Liver (tissue), 9 donors: Measurements from ENCODE around the gene LRWD1. TPM values are rescaled to one million over a fixed set of nuclear protein-coding genes. Genes with fewer than 3 reads are reported as not detected.

Source experiments
- DNase-seq: peaks from one replicate; pipeline ENCODE4 v3.0.0-alpha.2; 2017; ENCODE audit warnings: low spot score
- H3K27ac ChIP-seq, 2 donors: one replicate each; pipeline ENCODE4 v1.7.0; 2013; ENCODE audit warnings: inconsistent platforms in 2 of 2, low read length in 2 of 2, control low read depth in 1 of 2, low read depth in 1 of 2, mild to moderate bottlenecking in 1 of 2
- H3K27me3 ChIP-seq, 4 donors: one replicate each; pipeline versions ENCODE4 v1.6.1 to v1.7.0; 2013; ENCODE audit warnings: low read length in 3 of 4, inconsistent platforms in 1 of 4, mild to moderate bottlenecking in 1 of 4, moderate library complexity in 1 of 4; ENCODE audit not compliant: control insufficient read depth in 4 of 4, insufficient read depth in 4 of 4
- H3K36me3 ChIP-seq, 4 donors: one replicate each; pipeline versions ENCODE4 v1.6.1 to v1.7.0; 2013; ENCODE audit warnings: low read length in 3 of 4, mild to moderate bottlenecking in 3 of 4, low read depth in 1 of 4, moderate library complexity in 1 of 4; ENCODE audit not compliant: control insufficient read depth in 4 of 4, insufficient read depth in 3 of 4
- H3K4me1 ChIP-seq, 4 donors: one replicate each; pipeline versions ENCODE4 v1.6.1 to v1.7.0; 2013; ENCODE audit warnings: low read length in 3 of 4, mild to moderate bottlenecking in 3 of 4, moderate library complexity in 1 of 4; ENCODE audit not compliant: control insufficient read depth in 4 of 4, insufficient read depth in 4 of 4
- H3K4me3 ChIP-seq, 3 donors: one replicate each; pipeline versions ENCODE4 v1.6.1 to v1.7.0; 2013; ENCODE audit warnings: low read length in 3 of 3, control low read depth in 1 of 3, low read depth in 1 of 3, mild to moderate bottlenecking in 1 of 3
- H3K9ac ChIP-seq, 2 donors: one replicate each; pipeline ENCODE4 v1.7.0; 2013; ENCODE audit warnings: low read length in 2 of 2, mild to moderate bottlenecking in 2 of 2, moderate library complexity in 2 of 2, control low read depth in 1 of 2, low read depth in 1 of 2
- H3K9me3 ChIP-seq, 4 donors: one replicate each; pipeline versions ENCODE4 v1.6.1 to v1.7.0; 2013; ENCODE audit warnings: low read length in 3 of 4; ENCODE audit not compliant: control insufficient read depth in 4 of 4
- CTCF ChIP-seq: fragments of 150-350 bp; IDR thresholded peaks from 2 replicates; pipeline ENCODE4 v1.5.1; 2017; ENCODE audit warnings: improper control_type of control experiment, low read depth, low read length; ENCODE audit not compliant: missing input control
- EGR1 ChIP-seq, 2 donors: IDR thresholded peaks; 2 replicates each; pipeline ENCODE4 v1.6.1; 2016 to 2018; ENCODE audit warnings: antibody characterized with exemption in 2 of 2, low read depth in 2 of 2
- FOXA1 ChIP-seq: IDR thresholded peaks from 2 replicates; pipeline ENCODE4 v1.6.1; 2016; ENCODE audit warnings: antibody characterized with exemption
- FOXA2 ChIP-seq: IDR thresholded peaks from 2 replicates; pipeline ENCODE4 v1.6.1; 2016; ENCODE audit warnings: antibody characterized with exemption
- GABPA ChIP-seq, 2 donors: IDR thresholded peaks in 1 of 2; conservative IDR thresholded peaks in 1 of 2; 2 replicates each; pipeline ENCODE4 v1.6.1; 2016; ENCODE audit warnings: antibody characterized with exemption in 2 of 2, mild to moderate bottlenecking in 1 of 2, moderate library complexity in 1 of 2
- HNF4A ChIP-seq, 2 donors: conservative IDR thresholded peaks; 2 replicates each; pipeline ENCODE4 v1.6.1; 2016; ENCODE audit warnings: antibody characterized with exemption in 2 of 2, mild to moderate bottlenecking in 2 of 2
- HNF4G ChIP-seq: IDR thresholded peaks from 2 replicates; pipeline ENCODE4 v1.6.1; 2016; ENCODE audit warnings: antibody characterized with exemption
- JUND ChIP-seq, 2 donors: IDR thresholded peaks; 2 replicates each; pipeline ENCODE4 v1.6.1; 2016; ENCODE audit warnings: antibody characterized with exemption in 2 of 2
- MAX ChIP-seq: IDR thresholded peaks from 2 replicates; pipeline ENCODE4 v1.6.1; 2016; ENCODE audit warnings: antibody characterized with exemption
- NR2F2 ChIP-seq: IDR thresholded peaks from 2 replicates; pipeline ENCODE4 v1.6.1; 2016; ENCODE audit warnings: antibody characterized with exemption
- RAD21 ChIP-seq, 2 donors: IDR thresholded peaks; 2 replicates each; pipeline ENCODE4 v1.6.1; 2016; ENCODE audit warnings: antibody characterized with exemption in 2 of 2, mild to moderate bottlenecking in 2 of 2
- REST ChIP-seq: IDR thresholded peaks from 2 replicates; pipeline ENCODE4 v1.6.1; 2016; ENCODE audit warnings: antibody characterized with exemption, mild to moderate bottlenecking
- RXRA ChIP-seq, 2 donors: IDR thresholded peaks; 2 replicates each; pipeline ENCODE4 v1.6.1; 2017 to 2018; ENCODE audit warnings: antibody characterized with exemption in 2 of 2, mild to moderate bottlenecking in 1 of 2
- SP1 ChIP-seq: IDR thresholded peaks from 2 replicates; pipeline ENCODE4 v1.6.1; 2018; ENCODE audit warnings: antibody characterized with exemption, mild to moderate bottlenecking
- TAF1 ChIP-seq: conservative IDR thresholded peaks from 2 replicates; pipeline ENCODE4 v1.6.1; 2016; ENCODE audit warnings: antibody characterized with exemption, mild to moderate bottlenecking
- YY1 ChIP-seq: IDR thresholded peaks from 2 replicates; pipeline ENCODE4 v1.6.1; 2016; ENCODE audit warnings: antibody characterized with exemption, mild to moderate bottlenecking
- WGBS: extraction: QIAGEN DNeasy Blood & Tissue Kit; methylation state at CpG from one replicate; pipeline ENCODE4 v1.1.7; 2013; 5-methylcytosine and 5-hydroxymethylcytosine counted together
- polyA plus RNA-seq, 2 donors: library from polyadenylated mRNA; stranded (reverse) in 1 of 2; unstranded in 1 of 2; fragments of 200-250 nt in 1 of 2; fragments of >200 nt in 1 of 2; fragmentation: Nextera tagmentation in 1 of 2; extraction: Ambion mirVana in 1 of 2; gene quantifications; one replicate each; pipeline versions ENCODE4 v1.2.1 to v1.2.3, GENCODE V29; 2013 to 2015
- total RNA-seq, 2 donors: library from RNA; depleted of rRNA; stranded (reverse); fragments of >200 nt; gene quantifications; one replicate each; pipeline ENCODE4 v1.2.3, GENCODE V29; 2014
- TF ChIP-seq, protein P1 (sequence below): IDR thresholded peaks from 2 replicates; pipeline ENCODE4 v1.6.1; 2016; ENCODE audit warnings: antibody characterized with exemption
- TF ChIP-seq, protein P2 (sequence below): IDR thresholded peaks from 2 replicates; pipeline ENCODE4 v1.6.1; 2016; ENCODE audit warnings: antibody characterized with exemption
- donor health status: healthy.
- donor health status: healthy.
- donor health status: healthy.
- donor health status: healthy.
- donor health status: healthy.

Gene LRWD1
- total and polyA plus RNA-seq, 4 donors = 8.6 to 15.3 (median 13.0) TPM

DNA sequence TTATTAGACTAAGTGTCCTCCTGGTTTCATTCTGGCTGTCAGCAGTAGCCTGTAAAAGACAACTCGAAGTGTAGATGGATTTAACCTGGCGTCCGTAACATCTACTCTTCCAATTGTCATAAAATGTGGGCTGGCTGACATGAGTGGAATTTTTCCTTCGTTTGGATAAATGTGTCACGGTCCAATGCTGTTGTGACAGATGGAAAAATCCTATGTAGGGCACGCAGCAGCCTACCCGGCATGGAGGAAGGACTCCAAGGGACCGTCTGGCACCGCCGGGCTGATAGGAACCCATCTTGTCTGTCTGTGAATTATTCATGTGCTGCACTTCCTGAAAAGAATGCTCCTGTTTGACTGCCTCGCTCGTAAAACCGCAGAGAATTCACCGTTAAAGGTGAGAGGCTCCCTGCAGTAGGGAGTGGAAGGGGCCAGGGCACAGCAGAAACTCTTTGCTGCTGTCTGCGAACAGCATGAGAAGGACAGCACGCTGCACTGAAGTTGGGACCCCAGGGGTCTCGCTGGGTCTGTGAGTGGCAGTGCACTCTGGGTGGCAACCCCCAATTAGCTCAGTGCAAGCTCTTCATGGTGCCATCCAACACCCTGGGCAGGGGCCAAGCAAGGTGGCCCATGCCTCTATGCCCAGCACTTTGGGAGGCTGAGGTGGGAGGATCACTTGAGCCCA, 33.0 kb upstream of the LRWD1 start:
- no peak for DNase-seq
- TF ChIP-seq SP1 (peak; percentile 6), EGR1 (IDR thresholded peaks at IDR 0.05; ENCODE audit: low read depth in 2 of 2) (no peak), MAX (no peak), HNF4G (no peak), REST (no peak), FOXA2 (no peak), TAF1 (no peak)
- peaks cover 0 to 4% (median 0%) of the 10 kb centered on the region in 4 donors for H3K36me3 ChIP-seq
- H3K4me1 ChIP-seq = peaks cover 0 to 15% (median 13%) of the 10 kb centered on the region in 4 donors
- WGBS = 61% methylated on average over 17 of the region's 17 CpGs
- H3K27me3 ChIP-seq = no peaks in the 10 kb centered on the region
- no peak overlapping the region for H3K4me3 ChIP-seq
- peak overlapping the region; percentile 27 to 63 for H3K27ac ChIP-seq
- no peaks in the 10 kb centered on the region for H3K9me3 ChIP-seq
- no peak overlapping the region for H3K9ac ChIP-seq

DNA sequence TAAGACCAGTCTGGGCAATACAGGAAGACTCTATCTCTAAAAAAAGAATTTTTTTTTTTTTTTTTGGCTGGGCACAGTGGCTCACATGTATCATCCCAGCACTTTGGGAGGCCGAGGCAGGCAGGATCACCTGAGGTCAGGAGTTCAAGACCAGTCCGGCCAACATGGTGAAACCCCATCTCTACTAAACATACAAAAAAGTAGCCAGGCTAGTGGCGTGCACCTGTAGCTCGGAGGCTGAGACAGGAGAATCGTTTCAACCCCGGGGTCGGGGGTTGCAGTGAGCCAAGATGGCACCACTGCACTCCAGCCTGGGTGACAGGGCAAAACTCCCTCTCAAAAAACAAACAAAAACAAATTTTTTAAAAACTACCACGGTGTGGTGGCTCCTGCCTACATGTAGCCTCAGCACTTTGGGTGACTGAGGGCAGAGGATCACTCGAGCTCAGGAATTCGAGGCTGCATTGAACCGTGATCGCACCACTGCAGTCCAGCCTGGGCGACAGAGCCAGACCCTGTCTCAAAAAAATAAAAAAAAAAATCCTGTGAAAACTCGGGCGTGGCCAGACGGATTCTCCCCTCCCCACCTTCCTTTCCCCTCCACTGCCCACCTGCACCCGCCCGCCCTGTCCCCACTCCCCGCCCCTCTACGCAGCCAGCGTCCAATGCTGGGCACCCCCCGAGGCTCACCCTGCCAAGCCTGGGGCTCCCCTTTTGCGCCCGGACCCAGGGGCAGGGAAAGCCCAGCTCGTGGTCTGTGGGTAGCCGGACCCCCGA, 32.2 kb upstream of the LRWD1 start:
- DNase-seq = no peak
- H3K36me3 ChIP-seq = no peaks in the 10 kb centered on the region
- H3K4me1 ChIP-seq = peaks cover 0 to 15% (median 13%) of the 10 kb centered on the region in 4 donors
- H3K9ac ChIP-seq = no peak overlapping the region
- H3K27me3 ChIP-seq = no peaks in the 10 kb centered on the region
- H3K9me3 ChIP-seq = no peaks in the 10 kb centered on the region
- WGBS = 26% methylated on average over 27 of the region's 27 CpGs
- peak overlapping the region in 2 of 3 donors; percentile 34 to 80 for H3K4me3 ChIP-seq
- TF ChIP-seq JUND (IDR thresholded peaks at IDR 0.05) = no peak
- TF ChIP-seq FOXA1 = no peak
- TF ChIP-seq, protein P1, sequence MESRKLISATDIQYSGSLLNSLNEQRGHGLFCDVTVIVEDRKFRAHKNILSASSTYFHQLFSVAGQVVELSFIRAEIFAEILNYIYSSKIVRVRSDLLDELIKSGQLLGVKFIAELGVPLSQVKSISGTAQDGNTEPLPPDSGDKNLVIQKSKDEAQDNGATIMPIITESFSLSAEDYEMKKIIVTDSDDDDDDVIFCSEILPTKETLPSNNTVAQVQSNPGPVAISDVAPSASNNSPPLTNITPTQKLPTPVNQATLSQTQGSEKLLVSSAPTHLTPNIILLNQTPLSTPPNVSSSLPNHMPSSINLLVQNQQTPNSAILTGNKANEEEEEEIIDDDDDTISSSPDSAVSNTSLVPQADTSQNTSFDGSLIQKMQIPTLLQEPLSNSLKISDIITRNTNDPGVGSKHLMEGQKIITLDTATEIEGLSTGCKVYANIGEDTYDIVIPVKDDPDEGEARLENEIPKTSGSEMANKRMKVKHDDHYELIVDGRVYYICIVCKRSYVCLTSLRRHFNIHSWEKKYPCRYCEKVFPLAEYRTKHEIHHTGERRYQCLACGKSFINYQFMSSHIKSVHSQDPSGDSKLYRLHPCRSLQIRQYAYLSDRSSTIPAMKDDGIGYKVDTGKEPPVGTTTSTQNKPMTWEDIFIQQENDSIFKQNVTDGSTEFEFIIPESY = no peak
- TF ChIP-seq RXRA (IDR thresholded peaks at IDR 0.05) = no peak
- TF ChIP-seq YY1 = no peak
- no peak for TF ChIP-seq RAD21 (IDR thresholded peaks at IDR 0.05)
- TF ChIP-seq MAX = no peak
- TF ChIP-seq HNF4G = no peak
- no peak for TF ChIP-seq NR2F2
- TF ChIP-seq REST = no peak
- TF ChIP-seq EGR1 (IDR thresholded peaks at IDR 0.05; ENCODE audit: low read depth in 2 of 2) = no peak
- no peak for TF ChIP-seq HNF4A (conservative IDR thresholded peaks at IDR 0.05)
- TF ChIP-seq CTCF = no peak
- TF ChIP-seq FOXA2 = no peak
- TF ChIP-seq TAF1 = no peak
- TF ChIP-seq, protein P2, sequence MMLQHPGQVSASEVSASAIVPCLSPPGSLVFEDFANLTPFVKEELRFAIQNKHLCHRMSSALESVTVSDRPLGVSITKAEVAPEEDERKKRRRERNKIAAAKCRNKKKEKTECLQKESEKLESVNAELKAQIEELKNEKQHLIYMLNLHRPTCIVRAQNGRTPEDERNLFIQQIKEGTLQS = no peak
- TF ChIP-seq GABPA (IDR thresholded peaks at IDR 0.05 in 1 of 2, conservative IDR thresholded peaks at IDR 0.05 in 1 of 2) = no peak
- TF ChIP-seq SP1 = no peak
- peak overlapping the region; percentile 44 to 52 for H3K27ac ChIP-seq
